Panc1 (cell line): Measurements from ENCODE around the gene CACNB1. TPM values are rescaled to one million over a fixed set of nuclear protein-coding genes. Genes with fewer than 3 reads are reported as not detected.
A peak's percentile ranks its signal among the peaks of the same experiment; 100 is the strongest.

Experiments
- ATAC-seq: fragments of 200-7000 bp; cut with Tn5 transposase; 2 replicates; pipeline ENCODE4 v1.9.1; 2020; ENCODE audit warnings: mild to moderate bottlenecking, moderate library complexity
- BruUV-seq: library from RNA; stranded (reverse); fragments of 400-500 nt; replicated peaks from 2 replicates; lab custom pipeline; 2021; lab: Mats Ljungman, UMichigan
- CTCF ChIA-PET: fragments of 300-600 bp; sonication (Branson Sonifier 250); formaldehyde crosslinking; loops from one replicate; lab custom pipeline; 2022; ENCODE audit warnings: antibody characterized with exemption; lab: Charles Lee
- POLR2A ChIA-PET: fragments of 300-600 bp; sonication (Branson Sonifier 250); formaldehyde crosslinking; loops from one replicate; lab custom pipeline; 2022; ENCODE audit warnings: antibody characterized with exemption; lab: Charles Lee
- DNase-seq: peaks from one replicate; pipeline ENCODE4 v3.0.0-alpha.2; 2010; ENCODE audit warnings: low read depth, low spot score
- H3K27ac ChIP-seq: 2 replicates; pipeline ENCODE4 v1.5.1; 2011; ENCODE audit warnings: mild to moderate bottlenecking, low read length, inconsistent platforms
- H3K27me3 ChIP-seq: fragments of 200-500 bp; sonication (Bioruptor generic); 2 replicates; pipeline ENCODE4 v1.6.0; 2014; ENCODE audit warnings: low read length, inconsistent platforms; ENCODE audit not compliant: control insufficient read depth, insufficient read depth
- H3K36me3 ChIP-seq: fragments of 200-500 bp; sonication (Bioruptor generic); 2 replicates; pipeline ENCODE4 v1.5.1; 2014; ENCODE audit warnings: inconsistent platforms, mild to moderate bottlenecking, low read length, moderate library complexity; ENCODE audit not compliant: control insufficient read depth, insufficient read depth
- H3K4me1 ChIP-seq: 2 replicates; pipeline ENCODE4 v1.5.1; 2011; ENCODE audit warnings: inconsistent platforms, mild to moderate bottlenecking, low read length, moderate library complexity; ENCODE audit not compliant: control insufficient read depth, insufficient read depth
- H3K4me3 ChIP-seq, 2 experiments: 2 replicates each; pipeline ENCODE4 v1.5.1; 2011 to 2012; ENCODE audit warnings: low read depth in 2 of 2, low read length in 2 of 2, mild to moderate bottlenecking in 2 of 2, inconsistent platforms in 1 of 2, moderate library complexity in 1 of 2
- H3K9me3 ChIP-seq: fragments of 200-500 bp; sonication (Bioruptor generic); 2 replicates; pipeline ENCODE4 v1.5.1; 2014; ENCODE audit warnings: low read depth, mild to moderate bottlenecking, inconsistent platforms, low read length, moderate library complexity; ENCODE audit not compliant: control insufficient read depth, insufficient read depth
- CTCF ChIP-seq: fragments of 450-650 bp; IDR thresholded peaks from 2 replicates; pipeline ENCODE4 v1.5.1; 2017; ENCODE audit warnings: mild to moderate bottlenecking
- POLR2AphosphoS5 ChIP-seq: IDR thresholded peaks from 2 replicates; pipeline ENCODE4 v1.6.1; 2012; ENCODE audit warnings: mild to moderate bottlenecking, low read depth, low read length, moderate library complexity
- REST ChIP-seq, 2 experiments: IDR thresholded peaks; 2 replicates each; pipeline ENCODE4 v1.6.1; 2011 to 2012; ENCODE audit warnings: low read depth in 2 of 2, control low read depth in 1 of 2, low read length in 1 of 2, mild to moderate bottlenecking in 1 of 2, moderate library complexity in 1 of 2; ENCODE audit not compliant: insufficient read depth in 1 of 2
- SIN3A ChIP-seq: IDR thresholded peaks from 2 replicates; pipeline ENCODE4 v1.6.1; 2012; ENCODE audit warnings: low read depth, mild to moderate bottlenecking, low read length, moderate library complexity, borderline replicate concordance; ENCODE audit not compliant: insufficient read depth
- TCF7L2 ChIP-seq: IDR thresholded peaks from 2 replicates; pipeline ENCODE4 v1.6.1; 2011; ENCODE audit warnings: mild to moderate bottlenecking, low read depth, low read length, inconsistent platforms
- in situ Hi-C: cut with HindIII; loops from 2 replicates; pipeline ENCODE4 v1.10.0; 2016; ENCODE audit warnings: low sequenced_read_pairs, low pct_unique_long_range_greater_than_20kb
- intact Hi-C: fragments of 100-400 bp; cut with micrococcal nuclease; formaldehyde crosslinking; loops from one replicate; pipeline ENCODE4 v1.10.0; 2022; ENCODE audit not compliant: unreplicated experiment
- total RNA-seq: library from RNA; stranded (reverse); gene quantifications from one replicate; pipeline ENCODE4 v1.2.1, GENCODE V29; 2021; ENCODE audit not compliant: unreplicated experiment

Gene CACNB1
- total RNA-seq, 1 experiment from 2014 or later = 14.9 TPM

GRCh38 chr17:39165841-39166349 is 31.6 kb downstream of the CACNB1 start, which contains the start of gene ARL5C:
ARL5C (minus strand) TSS chr17:39166161; CDS start chr17:39165760, 401 bp downstream.
- Histone ChIP-seq H3K4me1 (peaks cover 4% of the 10 kb centered on the region; the same call in 1 of the 2 replicates), H3K27me3 (no peaks in the 10 kb centered on the region), H3K4me3 (peak within 1 kb of the TSS in 1 of 2 experiments; percentile 17; a peak in 1 of 4 replicates), H3K36me3 (no peaks in the 10 kb centered on the region), H3K27ac (no peak within 1 kb of the TSS), H3K9me3 (no peaks in the 10 kb centered on the region)
- no peak for DNase-seq
- in situ Hi-C loops = no loop called here
- ChIA-PET POLR2A (no interaction called here), CTCF (interaction anchor here (1.2 to 1.7 kb wide), 2 partner anchors 9 to 13 kb away, joined by 4 to 11 read pairs; no protein-coding TSS in a partner anchor)
- TF ChIP-seq TCF7L2 (no peak), SIN3A (no peak), POLR2AphosphoS5 (no peak), REST (IDR thresholded peaks at IDR 0.05; ENCODE audit: insufficient read depth in 1 of 2, low read depth in 2 of 2, low read length in 1 of 2) (no peak), CTCF (no peak)
- intact Hi-C loops = no loop called here
- ATAC-seq = no peak
- no TSS peak for BruUV-seq

GRCh38 chr17:39165178-39165840 is 32.2 kb downstream of the CACNB1 start:
- no peak for DNase-seq
- POLR2A ChIA-PET = no interaction called here
- H3K27ac ChIP-seq = no peak overlapping the region
- H3K9me3 ChIP-seq = no peaks in the 10 kb centered on the region
- H3K4me3 ChIP-seq = peak overlapping the region in 1 of 2 experiments; percentile 17; a peak in 1 of 4 replicates
- no peak for ATAC-seq
- TF ChIP-seq SIN3A (no peak), TCF7L2 (no peak), CTCF (no peak), REST (IDR thresholded peaks at IDR 0.05; ENCODE audit: insufficient read depth in 1 of 2, low read depth in 2 of 2, low read length in 1 of 2) (no peak), POLR2AphosphoS5 (no peak)
- no TSS peak for BruUV-seq
- peaks cover 4% of the 10 kb centered on the region; the same call in 1 of the 2 replicates for H3K4me1 ChIP-seq
- intact Hi-C loops (no loop called here), in situ Hi-C loops (no loop called here)
- no peaks in the 10 kb centered on the region for H3K27me3 ChIP-seq
- H3K36me3 ChIP-seq = no peaks in the 10 kb centered on the region
- CTCF ChIA-PET = interaction anchor here (0.5 to 1.8 kb wide), 7 partner anchors 10 to 321 kb away, joined by 3 to 11 read pairs (median 5); no protein-coding TSS in a partner anchor
